GM12874 (cell line): ENCODE measurements around the gene ODAD4.

Experiments used
- CTCF ChIP-seq: IDR thresholded peaks from 2 replicates; pipeline ENCODE4 v1.5.1; 2011; ENCODE audit warnings: low read depth, mild to moderate bottlenecking, control low read depth, low read length, moderate library complexity; ENCODE audit not compliant: insufficient read depth

Gene ODAD4

GRCh38 chr17:42002175-42002791 is 71.9 kb downstream of the ODAD4 start:
- no peak for TF ChIP-seq CTCF

- TF ChIP-seq CTCF = no peak
These were observed 72.4 kb downstream of the ODAD4 start for GRCh38 chr17:42002792-42003301.

GRCh38 chr17:42005166-42005565 is 74.7 kb downstream of the ODAD4 start:
- no peak for TF ChIP-seq CTCF

- TF ChIP-seq CTCF = 0 out of 2 replicates have a peak, but pooled peaks have one; percentile 13
These were observed 78.8 kb downstream of the ODAD4 start for GRCh38 chr17:42009170-42009569.

GRCh38 chr17:42010898-42011516 is 80.6 kb downstream of the ODAD4 start:
- no peak for TF ChIP-seq CTCF
